HCT116 (cell line): Measurements from ENCODE around the gene CLCN3.

Experiments
- EZH2 ChIP-seq: fragments of 200-600 bp; sonication (generic); IDR thresholded peaks from 2 replicates; pipeline ENCODE4 v1.6.1; 2017; ENCODE audit warnings: antibody characterized with exemption, mixed run types
- EZH2phosphoT487 ChIP-seq: fragments of 200-600 bp; IDR thresholded peaks from 2 replicates; pipeline ENCODE4 v1.6.1; 2018; ENCODE audit warnings: antibody characterized with exemption, borderline replicate concordance
- POLR2A ChIP-seq: IDR thresholded peaks from 2 replicates; pipeline ENCODE4 v1.7.0; 2011; ENCODE audit warnings: borderline replicate concordance; ENCODE audit not compliant: insufficient read depth, insufficient read length; ENCODE audit errors: extremely low read depth
- POLR2AphosphoS5 ChIP-seq: IDR thresholded peaks from 2 replicates; pipeline ENCODE4 v1.6.1; 2011; ENCODE audit warnings: mild to moderate bottlenecking, low read depth, low read length, moderate library complexity
- RAD21 ChIP-seq: IDR thresholded peaks from 2 replicates; pipeline ENCODE4 v1.6.1; 2012; ENCODE audit warnings: low read depth, mild to moderate bottlenecking
- REST ChIP-seq: IDR thresholded peaks from 2 replicates; pipeline ENCODE4 v1.6.1; 2012; ENCODE audit warnings: low read depth
- YY1 ChIP-seq: IDR thresholded peaks from 2 replicates; pipeline ENCODE4 v1.6.1; 2011; ENCODE audit warnings: low read length, low read depth, moderate library complexity, mild to moderate bottlenecking; ENCODE audit not compliant: insufficient replicate concordance; ENCODE audit errors: extremely low read depth
- TF ChIP-seq, protein P1 (sequence below), 3 experiments: fragments of 200-600 bp in 1 of 3; sonication (generic) in 1 of 3; IDR thresholded peaks in 2 of 3; conservative IDR thresholded peaks in 1 of 3; 2 replicates each; pipeline ENCODE4 v1.5.1; 2012 to 2017; ENCODE audit warnings: low read depth in 2 of 3, low read length in 2 of 3, antibody characterized with exemption in 1 of 3, borderline replicate concordance in 1 of 3, control low read depth in 1 of 3, mild to moderate bottlenecking in 1 of 3, mixed read lengths in 1 of 3, mixed run types in 1 of 3, moderate library complexity in 1 of 3; ENCODE audit not compliant: insufficient read depth in 1 of 3

- TF ChIP-seq REST, result no peak
- TF ChIP-seq, protein P1, sequence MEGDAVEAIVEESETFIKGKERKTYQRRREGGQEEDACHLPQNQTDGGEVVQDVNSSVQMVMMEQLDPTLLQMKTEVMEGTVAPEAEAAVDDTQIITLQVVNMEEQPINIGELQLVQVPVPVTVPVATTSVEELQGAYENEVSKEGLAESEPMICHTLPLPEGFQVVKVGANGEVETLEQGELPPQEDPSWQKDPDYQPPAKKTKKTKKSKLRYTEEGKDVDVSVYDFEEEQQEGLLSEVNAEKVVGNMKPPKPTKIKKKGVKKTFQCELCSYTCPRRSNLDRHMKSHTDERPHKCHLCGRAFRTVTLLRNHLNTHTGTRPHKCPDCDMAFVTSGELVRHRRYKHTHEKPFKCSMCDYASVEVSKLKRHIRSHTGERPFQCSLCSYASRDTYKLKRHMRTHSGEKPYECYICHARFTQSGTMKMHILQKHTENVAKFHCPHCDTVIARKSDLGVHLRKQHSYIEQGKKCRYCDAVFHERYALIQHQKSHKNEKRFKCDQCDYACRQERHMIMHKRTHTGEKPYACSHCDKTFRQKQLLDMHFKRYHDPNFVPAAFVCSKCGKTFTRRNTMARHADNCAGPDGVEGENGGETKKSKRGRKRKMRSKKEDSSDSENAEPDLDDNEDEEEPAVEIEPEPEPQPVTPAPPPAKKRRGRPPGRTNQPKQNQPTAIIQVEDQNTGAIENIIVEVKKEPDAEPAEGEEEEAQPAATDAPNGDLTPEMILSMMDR (IDR thresholded peaks at IDR 0.05 in 2 of 3, conservative IDR thresholded peaks at IDR 0.05 in 1 of 3; ENCODE audit: borderline replicate concordance in 1 of 3, insufficient read depth in 1 of 3, low read depth in 2 of 3, low read length in 2 of 3), result no peak
- no peak for TF ChIP-seq POLR2A
- TF ChIP-seq YY1, result no peak
- TF ChIP-seq RAD21, result no peak
- TF ChIP-seq EZH2phosphoT487, result no peak
- TF ChIP-seq EZH2, result no peak
- no peak for TF ChIP-seq POLR2AphosphoS5
Measured at GRCh38 chr4:169720529-169720928, 100.2 kb downstream of the CLCN3 start.
